Esophagus muscularis mucosa (tissue), 4 donors: ENCODE measurements around the gene KRTAP5-4.

Source experiments
- EP300 ChIP-seq: sonication (generic); formaldehyde crosslinking; IDR thresholded peaks from one replicate; pipeline ENCODE4 v1.6.1; 2017; ENCODE audit warnings: antibody characterized with exemption
- POLR2A ChIP-seq: fragments of 450-650 bp; IDR thresholded peaks from one replicate; pipeline ENCODE4 v1.6.1; 2017; ENCODE audit warnings: antibody characterized with exemption, moderate library complexity, mild to moderate bottlenecking, low read depth
- POLR2AphosphoS5 ChIP-seq, 2 donors: sonication (generic); formaldehyde crosslinking; IDR thresholded peaks; one replicate each; pipeline ENCODE4 v1.6.1; 2017; ENCODE audit warnings: antibody characterized with exemption in 2 of 2
- TF ChIP-seq, protein P1 (sequence below), 3 experiments: fragments of 200-600 bp in 2 of 3; fragments of 450-650 bp in 1 of 3; sonication (generic) in 2 of 3; IDR thresholded peaks; one replicate each; pipeline ENCODE4 v1.5.1; 2017 to 2019; ENCODE audit warnings: antibody characterized with exemption in 3 of 3, mild to moderate bottlenecking in 2 of 3, moderate library complexity in 1 of 3

DNA sequence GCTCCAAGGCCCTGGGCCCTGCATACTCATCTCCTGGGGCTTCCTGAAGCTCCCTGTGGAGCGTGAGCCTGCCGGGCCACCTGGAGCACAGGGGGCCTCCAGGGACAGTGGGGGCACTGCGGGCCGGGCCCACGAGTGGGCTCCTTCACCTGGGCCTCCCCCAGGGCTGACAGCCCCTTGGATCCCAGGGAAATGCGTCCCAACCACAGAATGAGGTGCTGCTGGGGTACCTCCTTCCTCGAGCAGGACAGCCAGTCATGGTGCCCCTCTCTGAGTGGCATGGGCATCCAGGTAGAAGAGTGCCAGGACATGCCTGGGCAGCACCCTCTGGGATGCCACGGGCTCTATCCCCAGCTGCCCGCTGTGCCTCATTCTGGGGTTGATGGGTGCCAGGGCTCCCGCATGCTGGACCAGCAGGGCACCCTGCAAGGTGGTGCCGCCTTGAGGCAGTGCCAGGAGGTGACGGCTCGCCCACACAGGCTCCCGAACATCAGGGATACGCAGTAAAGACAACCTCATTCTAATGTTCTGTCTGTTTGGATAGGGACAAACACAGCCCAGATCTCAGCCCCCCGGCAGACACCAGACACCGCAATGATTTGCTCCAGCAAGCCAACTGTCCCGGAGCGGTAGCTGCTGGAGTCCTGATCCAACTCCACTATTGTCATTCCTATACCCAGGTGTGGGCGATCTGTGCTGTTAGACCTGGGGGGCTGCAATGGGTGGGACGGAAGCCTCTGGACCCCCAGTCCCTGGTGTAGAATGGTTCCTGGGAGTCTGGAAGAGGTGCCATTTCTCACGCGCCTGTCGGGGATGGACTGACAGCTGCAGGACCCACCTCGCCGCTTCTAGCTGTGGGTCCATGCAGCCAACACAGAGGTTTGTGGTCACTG lies 33.5 kb upstream of the KRTAP5-4 start:
- TF ChIP-seq EP300 (no peak), POLR2A (no peak), POLR2AphosphoS5 (IDR thresholded peaks at IDR 0.05) (no peak)
- TF ChIP-seq, protein P1, sequence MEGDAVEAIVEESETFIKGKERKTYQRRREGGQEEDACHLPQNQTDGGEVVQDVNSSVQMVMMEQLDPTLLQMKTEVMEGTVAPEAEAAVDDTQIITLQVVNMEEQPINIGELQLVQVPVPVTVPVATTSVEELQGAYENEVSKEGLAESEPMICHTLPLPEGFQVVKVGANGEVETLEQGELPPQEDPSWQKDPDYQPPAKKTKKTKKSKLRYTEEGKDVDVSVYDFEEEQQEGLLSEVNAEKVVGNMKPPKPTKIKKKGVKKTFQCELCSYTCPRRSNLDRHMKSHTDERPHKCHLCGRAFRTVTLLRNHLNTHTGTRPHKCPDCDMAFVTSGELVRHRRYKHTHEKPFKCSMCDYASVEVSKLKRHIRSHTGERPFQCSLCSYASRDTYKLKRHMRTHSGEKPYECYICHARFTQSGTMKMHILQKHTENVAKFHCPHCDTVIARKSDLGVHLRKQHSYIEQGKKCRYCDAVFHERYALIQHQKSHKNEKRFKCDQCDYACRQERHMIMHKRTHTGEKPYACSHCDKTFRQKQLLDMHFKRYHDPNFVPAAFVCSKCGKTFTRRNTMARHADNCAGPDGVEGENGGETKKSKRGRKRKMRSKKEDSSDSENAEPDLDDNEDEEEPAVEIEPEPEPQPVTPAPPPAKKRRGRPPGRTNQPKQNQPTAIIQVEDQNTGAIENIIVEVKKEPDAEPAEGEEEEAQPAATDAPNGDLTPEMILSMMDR (IDR thresholded peaks at IDR 0.05), result no peak
